Nasal cavity respiratory epithelium epithelial cell of viscerocranial mucosa (primary cell): ENCODE results near the gene ABHD3. TPM values are rescaled to one million over a fixed set of nuclear protein-coding genes. Genes with fewer than 3 reads are reported as not detected.

Experiments
- total RNA-seq: library from RNA; depleted of rRNA; stranded (reverse); fragments of >200 nt; gene quantifications from 2 replicates; pipeline ENCODE4 v1.2.3, GENCODE V29; 2014

Gene ABHD3, protein sequence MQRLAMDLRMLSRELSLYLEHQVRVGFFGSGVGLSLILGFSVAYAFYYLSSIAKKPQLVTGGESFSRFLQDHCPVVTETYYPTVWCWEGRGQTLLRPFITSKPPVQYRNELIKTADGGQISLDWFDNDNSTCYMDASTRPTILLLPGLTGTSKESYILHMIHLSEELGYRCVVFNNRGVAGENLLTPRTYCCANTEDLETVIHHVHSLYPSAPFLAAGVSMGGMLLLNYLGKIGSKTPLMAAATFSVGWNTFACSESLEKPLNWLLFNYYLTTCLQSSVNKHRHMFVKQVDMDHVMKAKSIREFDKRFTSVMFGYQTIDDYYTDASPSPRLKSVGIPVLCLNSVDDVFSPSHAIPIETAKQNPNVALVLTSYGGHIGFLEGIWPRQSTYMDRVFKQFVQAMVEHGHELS
- 10.6 and 14.2 TPM in 2 replicates for total RNA-seq

GRCh38 chr18:21704603-21705364 is at the start of gene ABHD3:
ABHD3 (minus strand) TSS chr18:21704774; CDS start chr18:21704665, 109 bp downstream.

DNA sequence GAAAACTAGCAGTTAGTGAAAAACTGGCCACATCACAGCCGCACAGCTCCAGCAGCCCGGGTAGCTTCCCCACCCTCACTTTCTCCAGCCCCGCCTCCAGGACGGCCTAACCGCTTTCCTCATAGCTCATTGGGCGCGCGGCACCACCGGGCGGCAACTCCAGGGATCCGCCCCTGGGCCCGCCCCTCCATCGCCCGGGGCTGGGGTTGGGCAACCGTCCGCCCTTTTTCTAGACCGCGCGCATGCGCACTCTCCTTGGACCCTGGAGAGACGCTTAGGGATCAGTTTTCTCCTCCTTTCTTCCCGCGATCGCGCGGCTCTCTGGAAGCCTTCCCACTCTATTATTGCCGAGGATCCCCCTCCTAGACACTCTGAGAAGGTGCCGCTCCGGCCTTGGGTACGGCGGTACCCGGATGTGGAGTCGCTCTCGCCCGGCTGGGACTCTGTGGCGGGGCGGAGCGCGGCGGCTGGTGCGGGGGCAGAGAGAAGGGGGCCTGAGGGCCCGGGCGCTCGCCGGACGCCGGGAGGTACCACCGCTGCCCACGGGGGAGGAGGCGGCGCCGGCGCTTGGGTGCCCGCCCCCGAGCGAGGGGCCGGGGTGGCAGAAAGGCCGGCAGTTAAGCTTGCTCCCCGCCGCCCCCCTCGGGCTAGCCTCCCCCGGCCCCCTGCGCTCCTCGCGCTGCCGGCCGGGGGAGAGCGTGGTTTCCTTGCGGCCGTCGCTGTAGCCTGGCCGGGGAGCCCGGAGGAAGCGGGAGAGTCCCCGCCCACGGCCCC is 36.2 kb upstream of the ABHD3 start, which contains the start of gene MIB1:
MIB1 (plus strand) TSS at position 255 of the 774 bp plus-strand sequence. CDS start 792 bp downstream, outside the sequence.

GRCh38 chr18:21612125-21613039 is 92.2 kb downstream of the ABHD3 start, which contains the start of gene SNRPD1:
SNRPD1 (plus strand) TSS chr18:21612314; CDS start chr18:21612430, 116 bp downstream.

Other genes starting within 250 kb of the ABHD3 start
- gene ESCO1, start 104.1 kb downstream of the ABHD3 start, total RNA-seq = 27.3 and 28.7 TPM in 2 replicates
- gene SNRPD1, start 92.5 kb downstream of the ABHD3 start, total RNA-seq = 10.6 and 30.2 TPM in 2 replicates
- gene MIB1, start 36.0 kb upstream of the ABHD3 start, total RNA-seq = 74.5 and 94.5 TPM in 2 replicates